ENCODE results near the gene ZNF441.
"Not testable (repeated sequence)": the region's sequence is repeated elsewhere in the genome, so short reads cannot be mapped to it uniquely, and the experiment has no call there.

Gene ZNF441

DNA sequence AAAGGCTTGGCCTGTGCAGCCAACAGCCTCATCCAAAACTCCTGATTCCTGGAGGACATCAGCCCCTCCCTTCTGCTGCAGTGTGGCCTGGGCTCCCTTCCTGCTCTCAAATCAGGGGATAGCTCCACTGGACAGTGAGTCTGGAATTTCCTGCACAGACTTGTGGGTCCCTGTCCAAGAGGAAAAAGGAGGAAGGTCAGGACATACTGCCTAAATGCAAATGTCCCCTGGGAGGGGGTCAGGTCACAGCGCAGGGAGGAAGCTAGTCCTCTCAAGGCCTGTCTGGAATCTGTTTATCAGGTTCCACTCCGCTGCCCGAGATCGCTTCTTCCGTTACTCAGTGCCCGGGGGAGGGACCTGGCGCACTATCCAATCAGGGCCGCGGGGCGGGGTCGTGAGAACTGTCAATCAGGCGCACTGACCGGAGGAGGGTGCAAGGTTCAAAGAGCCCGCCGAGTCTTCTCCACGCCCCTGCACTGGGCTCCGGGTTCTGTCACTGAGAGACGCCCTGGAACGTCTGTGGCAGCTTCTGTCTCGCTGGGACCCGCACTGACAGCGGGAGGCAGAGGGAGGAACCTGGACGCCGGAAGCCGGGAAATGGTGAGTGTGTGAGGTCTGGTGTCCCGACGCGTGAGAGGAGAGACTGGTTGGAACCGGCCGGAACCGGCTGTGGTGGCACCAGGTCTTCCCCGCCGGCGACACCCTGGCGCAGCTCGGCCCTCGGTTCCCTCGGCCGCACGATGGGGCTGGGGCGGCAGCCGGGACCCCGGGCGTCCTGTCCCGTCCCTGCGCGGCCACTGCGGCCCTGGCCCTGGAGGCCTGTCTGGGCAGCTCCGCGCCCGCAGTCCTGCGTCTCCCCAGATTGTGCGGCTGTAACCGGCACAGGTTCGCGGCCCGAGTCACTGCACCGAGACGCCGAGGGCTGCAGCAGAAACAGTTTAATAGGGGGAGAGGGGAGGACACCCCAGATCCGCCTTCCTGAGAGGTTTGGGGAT lies at the start of gene ZNF441:
TSS of gene ZNF441 (plus strand) at position 404 of the 995 bp plus-strand sequence. CDS start at position 598, 194 bp downstream.
- peak; percentile 93 for DNase-seq

GRCh38 chr19:11721681-11722080 lies 45.1 kb upstream of the ZNF441 start:
- DNase-seq = no peak

- no peak for DNase-seq
Observed at GRCh38 chr19:11722414-11722813, 44.4 kb upstream of the ZNF441 start.

DNA sequence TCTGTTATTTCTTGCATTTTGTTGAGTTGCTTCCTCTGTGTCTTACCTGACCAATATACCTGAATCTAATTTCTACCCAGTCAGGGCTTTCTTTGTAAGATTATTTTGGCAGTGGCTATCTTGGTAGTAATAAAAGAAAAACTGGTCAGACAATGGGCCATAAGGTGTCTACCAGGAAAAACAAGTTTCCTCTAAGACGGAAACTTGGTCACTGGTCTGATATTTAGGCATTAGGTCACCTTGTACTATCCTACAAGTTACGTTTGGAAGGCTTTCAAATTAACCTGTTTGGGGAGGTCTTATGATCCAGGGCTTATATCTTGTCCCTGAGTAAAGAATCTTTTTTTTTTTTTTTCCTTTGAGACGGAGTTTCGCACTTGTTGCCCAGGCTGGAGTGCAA lies 37.2 kb upstream of the ZNF441 start:
- DNase-seq = no peak

DNA sequence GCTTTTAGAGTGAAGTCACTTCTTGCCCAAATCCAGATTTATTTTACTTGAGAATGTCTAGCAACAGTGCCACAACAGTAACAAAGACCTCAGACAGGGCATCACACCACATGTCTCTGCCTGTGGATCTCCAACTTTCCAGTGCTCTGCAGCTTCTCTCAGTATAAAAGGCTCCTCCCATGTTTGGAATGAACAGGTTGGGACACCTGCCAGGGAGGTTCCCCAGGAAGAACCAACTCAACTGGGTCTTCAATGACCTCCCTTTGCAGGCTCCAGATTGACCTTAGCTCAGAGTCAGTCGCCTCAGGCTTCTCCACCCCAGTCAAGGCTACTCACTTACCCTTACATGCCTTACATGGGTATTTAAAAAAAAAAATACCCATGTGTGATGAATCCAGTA lies 31.4 kb upstream of the ZNF441 start:
- DNase-seq = no peak

DNA sequence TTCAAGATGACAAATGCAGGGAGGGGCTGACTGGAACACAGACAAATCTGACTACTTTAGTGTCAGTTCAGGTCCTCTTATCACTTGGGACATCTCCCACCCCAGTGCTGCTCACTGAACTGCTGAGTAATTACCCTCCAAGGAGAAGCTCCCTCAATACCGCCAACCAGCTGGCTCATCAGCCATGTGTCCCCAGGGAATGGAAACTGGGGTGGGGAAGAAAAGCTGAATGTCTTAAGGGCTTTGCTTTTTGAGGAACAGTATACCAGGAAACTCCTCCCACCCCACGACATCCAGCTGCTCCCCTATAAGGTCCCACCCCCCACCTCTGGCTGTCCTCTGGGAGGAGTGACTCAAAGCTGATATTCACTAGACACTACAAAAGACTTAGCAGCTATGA lies 30.1 kb upstream of the ZNF441 start:
- DNase-seq = peak; percentile 71

DNA sequence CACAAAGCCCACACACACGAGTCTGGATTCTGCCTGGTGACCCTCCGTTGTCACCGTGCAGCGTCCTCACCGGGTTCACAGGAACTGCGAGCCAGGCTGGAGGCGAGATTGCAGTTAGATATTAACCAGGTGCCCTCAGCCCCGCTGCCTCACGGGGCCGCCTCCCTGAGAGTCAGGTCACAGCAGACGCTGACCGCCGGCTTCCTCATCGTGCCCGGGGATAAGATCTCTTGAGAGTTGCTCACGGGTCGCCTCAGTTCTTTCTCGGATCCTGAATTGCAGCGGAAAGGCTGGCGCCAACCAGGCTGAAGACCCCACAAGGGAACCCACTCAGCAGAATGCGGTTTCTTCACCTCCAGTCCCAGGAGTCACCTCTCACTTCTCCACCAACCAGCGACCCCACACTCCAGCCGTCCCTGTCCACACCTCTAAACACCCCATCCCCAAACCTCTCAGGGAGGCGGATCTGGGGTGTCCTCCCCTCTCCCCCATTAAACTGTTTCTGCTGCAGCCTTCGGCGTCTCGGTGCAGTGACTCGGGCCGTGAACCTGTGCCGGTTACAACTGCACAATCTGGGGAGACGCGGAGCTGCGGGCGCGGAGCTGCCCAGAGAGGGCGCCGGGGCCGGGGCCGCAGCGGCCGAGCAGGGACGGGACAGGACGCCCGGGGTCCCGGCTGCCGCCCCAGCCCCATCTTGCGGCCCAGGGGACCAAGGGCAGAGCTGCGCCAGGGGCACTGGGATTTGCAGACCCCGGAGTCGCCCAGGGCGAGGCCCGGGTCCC lies 28.6 kb upstream of the ZNF441 start:
- DNase-seq = peak; percentile 40

GRCh38 chr19:11738746-11739620 lies 27.8 kb upstream of the ZNF441 start, which contains the start of gene ZNF823:
ZNF823 (minus strand) TSS chr19:11738946; CDS start chr19:11738819, 127 bp downstream.
- peak; percentile 92 for DNase-seq

GRCh38 chr19:11745869-11746268 lies 20.9 kb upstream of the ZNF441 start:
- no peak for DNase-seq

GRCh38 chr19:11747277-11747676 lies 19.5 kb upstream of the ZNF441 start:
- DNase-seq = no peak

DNA sequence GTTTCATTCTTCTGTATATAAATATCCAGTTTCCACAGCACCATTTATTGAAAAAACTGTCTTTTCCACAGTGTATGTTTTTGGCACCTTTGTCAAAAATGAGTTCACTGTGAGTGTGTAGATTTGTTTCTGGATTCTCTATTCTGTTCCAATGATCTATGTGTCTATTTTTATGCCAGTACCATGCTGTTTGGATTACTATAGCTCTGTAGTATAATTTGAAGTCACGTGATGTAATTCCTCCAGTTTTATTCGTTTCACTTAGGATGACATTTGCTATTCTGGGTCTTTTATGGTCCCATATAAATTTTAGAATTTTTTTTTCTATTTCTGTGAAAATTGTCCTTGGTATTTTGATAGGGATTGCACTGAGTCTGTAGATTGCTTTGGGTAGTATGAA lies 17.0 kb upstream of the ZNF441 start:
- no peak for DNase-seq

DNA sequence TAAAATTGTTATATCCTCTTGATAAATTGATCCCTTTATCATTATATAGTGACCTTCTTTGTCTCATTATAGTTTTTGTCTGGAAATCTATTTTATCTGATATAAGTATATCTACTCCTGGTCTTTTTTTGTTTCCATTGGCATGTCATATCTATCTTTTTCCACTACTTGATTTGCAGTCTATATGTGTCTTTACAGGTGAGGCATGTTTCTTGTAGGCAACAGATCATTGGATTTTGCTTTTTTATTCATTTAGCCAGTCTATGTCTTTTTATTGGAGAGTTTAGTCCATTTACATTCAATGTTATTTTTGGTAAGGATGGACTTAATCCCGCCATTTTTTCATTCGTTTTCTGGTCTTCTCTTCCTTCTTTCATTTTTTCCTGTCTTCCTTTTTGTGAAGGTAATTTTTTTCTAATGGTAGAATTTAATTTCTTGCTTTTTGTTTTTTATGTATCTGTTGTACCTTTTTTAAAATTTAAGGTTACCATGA lies 14.5 kb upstream of the ZNF441 start:
- DNase-seq = no peak

DNA sequence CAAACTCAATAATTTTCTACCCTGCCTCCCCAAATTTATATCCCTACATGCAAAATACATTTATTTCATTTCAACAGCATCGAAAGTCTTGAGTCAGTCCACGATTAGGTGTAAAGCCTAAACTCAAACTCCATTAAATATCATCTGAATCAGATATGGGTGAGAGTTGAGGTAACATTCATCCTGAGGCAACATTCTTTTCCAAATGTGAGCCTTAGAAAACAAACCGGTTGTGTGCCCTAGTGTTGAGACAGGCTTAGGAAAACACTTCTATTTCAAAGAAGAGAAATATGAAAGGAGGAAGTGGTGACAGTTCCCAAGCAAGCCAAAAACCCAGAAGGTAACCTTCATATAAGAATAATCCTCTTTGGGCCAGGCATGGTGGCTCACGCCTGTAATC lies 12.1 kb upstream of the ZNF441 start:
- no peak for DNase-seq

GRCh38 chr19:11756965-11757364 lies 9.8 kb upstream of the ZNF441 start:
- DNase-seq = no peak

DNA sequence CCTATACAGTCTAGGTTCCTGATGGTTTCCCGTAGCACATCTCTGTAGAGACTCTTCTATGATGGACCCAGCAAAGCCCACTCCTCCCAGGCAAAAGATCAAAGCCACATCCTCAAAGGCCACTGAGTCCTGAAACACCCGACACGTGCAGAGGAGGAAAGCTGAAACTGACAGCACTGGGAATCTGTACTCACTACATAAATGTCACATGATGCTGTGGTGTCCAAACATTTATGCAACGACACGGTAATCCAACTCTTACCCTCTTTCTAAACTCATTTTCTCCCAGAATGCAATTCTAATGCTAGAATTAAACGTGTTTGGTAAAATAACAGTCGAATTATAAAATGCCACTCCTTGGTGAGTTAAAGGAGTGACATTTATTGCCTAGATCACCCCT lies 7.0 kb upstream of the ZNF441 start:
- DNase-seq = no peak

- no peak for DNase-seq
Observed at GRCh38 chr19:11763117-11763516, 3.7 kb upstream of the ZNF441 start.

GRCh38 chr19:11763611-11764010 lies 3.2 kb upstream of the ZNF441 start:
- DNase-seq = no peak

- peak; percentile 6 for DNase-seq
Observed at GRCh38 chr19:11767633-11768133, 883 bp downstream of the ZNF441 start.

DNA sequence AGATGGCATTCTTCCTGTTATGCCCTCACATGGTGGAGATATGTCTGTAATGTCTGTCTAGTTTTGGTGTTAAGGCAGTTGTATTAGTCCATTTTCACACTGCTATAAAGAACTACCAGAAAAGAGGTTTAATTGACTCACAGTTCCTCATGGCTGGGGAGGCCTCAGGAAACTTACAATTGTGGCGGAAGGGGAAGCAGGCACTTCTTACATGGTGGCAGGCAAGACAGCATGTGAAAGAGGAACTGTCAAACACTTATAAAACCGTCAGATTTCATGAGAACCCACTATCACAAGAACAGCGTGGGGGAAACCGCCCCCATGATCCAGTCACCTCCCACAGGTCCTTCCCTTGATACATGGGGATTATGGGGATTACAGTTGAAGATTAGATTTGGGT lies 3.2 kb downstream of the ZNF441 start:
- DNase-seq = no peak

DNA sequence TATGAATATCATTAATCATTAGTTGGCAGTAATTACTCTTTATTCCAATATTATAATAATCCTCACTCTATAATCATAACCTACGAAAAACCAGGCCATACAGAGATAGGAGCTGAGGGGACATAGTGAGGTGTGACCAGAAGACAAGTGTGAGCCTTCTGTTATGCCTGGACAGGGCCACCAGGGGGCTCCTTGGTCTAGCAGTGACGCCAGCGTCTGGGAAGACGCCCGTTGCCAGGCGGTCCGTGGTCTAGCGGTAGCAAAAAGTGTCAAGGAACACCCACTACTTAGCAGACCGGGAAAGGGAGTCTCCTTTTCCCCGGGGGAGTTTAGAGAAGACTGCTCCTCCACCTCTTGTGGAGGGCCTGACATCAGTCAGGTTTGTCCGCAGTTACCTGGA lies 4.7 kb downstream of the ZNF441 start:
- not testable (repeated sequence) for DNase-seq

DNA sequence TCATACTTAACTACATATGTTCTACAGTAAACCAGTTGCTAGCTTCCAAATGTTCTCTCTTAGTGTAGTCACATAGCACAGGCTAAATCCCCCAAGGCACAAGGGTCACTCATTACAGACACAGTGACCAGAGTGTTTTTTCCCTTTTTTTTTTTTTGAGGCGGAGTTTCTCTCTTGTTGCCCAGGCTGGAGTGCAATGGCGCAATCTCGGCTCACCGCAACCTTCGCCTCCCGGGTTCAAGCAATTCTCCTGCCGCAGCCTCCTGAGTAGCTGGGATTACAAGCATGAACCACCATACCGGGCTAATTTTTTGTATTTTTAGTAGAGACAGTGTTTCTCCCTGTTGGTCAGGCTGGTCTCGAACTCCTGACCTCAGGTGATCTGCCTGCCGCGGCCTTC lies 9.9 kb downstream of the ZNF441 start:
- DNase-seq = not testable (repeated sequence)

- DNase-seq = no peak
Observed at GRCh38 chr19:11780431-11781020, 13.7 kb downstream of the ZNF441 start.

Data from T1000 (cell line).